GM21529 (cell line): Measurements from ENCODE around the gene COL20A1.
"Not testable (repeated sequence)": the region's sequence is repeated elsewhere in the genome, so short reads cannot be mapped to it uniquely, and the experiment has no call there.

Experiments
- ATAC-seq: cut with Tn5 transposase; IDR thresholded peaks from one replicate; pipeline ENCODE4 v1.9.1; 2021; ENCODE audit not compliant: unreplicated experiment

Gene COL20A1

GRCh38 chr20:63290136-63290676 lies 2.8 kb upstream of the COL20A1 start:
- no peak for ATAC-seq

GRCh38 chr20:63290677-63291472 lies 2.1 kb upstream of the COL20A1 start:
- no peak for ATAC-seq

GRCh38 chr20:63291811-63292210 lies 1.2 kb upstream of the COL20A1 start:
- no peak for ATAC-seq

- ATAC-seq: no peak
Measured at GRCh38 chr20:63292292-63292701, 689 bp upstream of the COL20A1 start.

GRCh38 chr20:63293456-63293855 lies 470 bp downstream of the COL20A1 start:
- no peak for ATAC-seq

- no peak for ATAC-seq
Measured at GRCh38 chr20:63293871-63294535, 1.0 kb downstream of the COL20A1 start.

GRCh38 chr20:63294536-63294900 lies 1.5 kb downstream of the COL20A1 start:
- no peak for ATAC-seq

- ATAC-seq: no peak
Measured at GRCh38 chr20:63295018-63295417, 2.0 kb downstream of the COL20A1 start.

GRCh38 chr20:63295422-63295821 lies 2.4 kb downstream of the COL20A1 start:
- no peak for ATAC-seq

GRCh38 chr20:63295846-63296245 lies 2.9 kb downstream of the COL20A1 start:
- ATAC-seq: no peak

GRCh38 chr20:63296531-63297299 lies 3.7 kb downstream of the COL20A1 start:
- no peak for ATAC-seq

GRCh38 chr20:63297371-63297781 lies 4.4 kb downstream of the COL20A1 start:
- no peak for ATAC-seq

- no peak for ATAC-seq
Measured at GRCh38 chr20:63297796-63298572, 5.0 kb downstream of the COL20A1 start.

GRCh38 chr20:63298731-63299312 lies 5.8 kb downstream of the COL20A1 start:
- no peak for ATAC-seq

- no peak for ATAC-seq
Measured at GRCh38 chr20:63301671-63302070, 8.7 kb downstream of the COL20A1 start.

GRCh38 chr20:63303095-63303666 lies 10.2 kb downstream of the COL20A1 start:
- no peak for ATAC-seq

GRCh38 chr20:63305393-63305792 lies 12.4 kb downstream of the COL20A1 start:
- no peak for ATAC-seq

GRCh38 chr20:63305933-63306672 lies 13.1 kb downstream of the COL20A1 start:
- not testable (repeated sequence) for ATAC-seq
